HepG2 (cell line): ENCODE measurements around the gene NDUFV1. TPM values are rescaled to one million over a fixed set of nuclear protein-coding genes. Genes with fewer than 3 reads are reported as not detected.

Experiments used
- ADNP ChIP-seq: sonication (generic); formaldehyde crosslinking; IDR thresholded peaks from 2 replicates; pipeline ENCODE4 v1.4.0; 2020; ENCODE audit warnings: missing genetic modification reagents
- ETV5 ChIP-seq: IDR thresholded peaks from 2 replicates; pipeline ENCODE4 v1.6.1; 2018; ENCODE audit warnings: missing biosample characterization, missing genetic modification reagents, inconsistent platforms, borderline replicate concordance
- FOSL1 ChIP-seq: sonication (generic); formaldehyde crosslinking; IDR thresholded peaks from 2 replicates; pipeline ENCODE4 v1.9.0; 2021; ENCODE audit warnings: missing genetic modification reagents, borderline replicate concordance
- HOXD1 ChIP-seq: sonication (generic); formaldehyde crosslinking; IDR thresholded peaks from 2 replicates; pipeline ENCODE4 v1.5.0; 2020; ENCODE audit warnings: missing genetic modification reagents
- IKZF4 ChIP-seq: sonication (generic); formaldehyde crosslinking; IDR thresholded peaks from 2 replicates; pipeline ENCODE4 v1.5.1; 2020; ENCODE audit warnings: borderline replicate concordance, mild to moderate bottlenecking, low read depth, missing genetic modification reagents; ENCODE audit errors: not compliant biosample characterization
- KDM1A ChIP-seq: IDR thresholded peaks from 2 replicates; pipeline ENCODE4 v1.6.1; 2016; ENCODE audit warnings: missing compliant biosample characterization
- MYNN ChIP-seq: sonication (generic); formaldehyde crosslinking; IDR thresholded peaks from 2 replicates; pipeline ENCODE4 v1.4.0; 2020; ENCODE audit warnings: mild to moderate bottlenecking, low read depth, missing genetic modification reagents
- PRMT3 ChIP-seq: sonication (generic); formaldehyde crosslinking; IDR thresholded peaks from 2 replicates; pipeline ENCODE4 v1.8.1; 2022; ENCODE audit warnings: low read depth, mild to moderate bottlenecking, moderate library complexity, missing genetic modification reagents, borderline replicate concordance
- SALL2 ChIP-seq: sonication (generic); formaldehyde crosslinking; IDR thresholded peaks from 2 replicates; pipeline ENCODE4 v1.8.1; 2023; ENCODE audit warnings: mild to moderate bottlenecking, missing genetic modification reagents, inconsistent platforms
- SP4 ChIP-seq: sonication (generic); formaldehyde crosslinking; IDR thresholded peaks from 2 replicates; pipeline ENCODE4 v1.8.1; 2023; ENCODE audit warnings: mild to moderate bottlenecking, missing genetic modification reagents
- TAF15 ChIP-seq: fragments of 200-400 bp; formaldehyde crosslinking; IDR thresholded peaks from one replicate; pipeline ENCODE4 v1.6.1; 2018; ENCODE audit warnings: mild to moderate bottlenecking, low read depth, low read length; ENCODE audit not compliant: poor library complexity, severe bottlenecking
- TMF1 ChIP-seq: sonication (generic); formaldehyde crosslinking; IDR thresholded peaks from 2 replicates; pipeline ENCODE4 v1.8.1; 2022; ENCODE audit warnings: low read depth, missing genetic modification reagents
- ZFYVE20 ChIP-seq: sonication (generic); formaldehyde crosslinking; IDR thresholded peaks from 2 replicates; pipeline ENCODE4 v1.8.0; 2023; ENCODE audit warnings: low read depth, mild to moderate bottlenecking, moderate library complexity, missing genetic modification reagents, borderline replicate concordance
- ZNF709 ChIP-seq: sonication (generic); formaldehyde crosslinking; IDR thresholded peaks from 2 replicates; pipeline ENCODE4 v1.5.0; 2020; ENCODE audit warnings: mild to moderate bottlenecking, missing genetic modification reagents
- ZNF782 ChIP-seq: sonication (generic); formaldehyde crosslinking; IDR thresholded peaks from 2 replicates; pipeline ENCODE4 v1.4.0; 2020; ENCODE audit warnings: missing genetic modification reagents, mild to moderate bottlenecking, borderline replicate concordance
- ZNF816 ChIP-seq: sonication (generic); formaldehyde crosslinking; IDR thresholded peaks from 2 replicates; pipeline ENCODE4 v1.8.0; 2022; ENCODE audit warnings: missing genetic modification reagents, mild to moderate bottlenecking, borderline replicate concordance
- polyA plus RNA-seq, 8 experiments: library from polyadenylated mRNA; depleted of rRNA in 3 of 8; stranded (reverse) in 7 of 8; unstranded in 1 of 8; fragments of >200 nt; fragmentation: Illumina TruSeq in 4 of 8; extraction: Trizol in 4 of 8; gene quantifications; 2 replicates each; pipeline versions ENCODE4 v1.2.1 to v1.2.3, GENCODE V29; 2011 to 2016; ENCODE audit warnings: low read depth in 4 of 8, missing spikeins in 1 of 8, mixed read lengths in 1 of 8; ENCODE audit not compliant: insufficient read depth in 1 of 8
- total RNA-seq, 5 experiments: library from RNA; depleted of rRNA; stranded (reverse); fragments of >200 nt; fragmentation: Illumina TruSeq; extraction: Trizol; gene quantifications; 2 replicates each; pipeline ENCODE4 v1.2.3, GENCODE V29; 2016; ENCODE audit warnings: low read depth in 1 of 5
- TF ChIP-seq, protein P1 (sequence below): sonication (generic); formaldehyde crosslinking; IDR thresholded peaks from 2 replicates; pipeline ENCODE4 v1.5.1; 2020; ENCODE audit warnings: mild to moderate bottlenecking, moderate library complexity, missing genetic modification reagents
- TF ChIP-seq, protein P2 (sequence below): sonication (generic); formaldehyde crosslinking; IDR thresholded peaks from 2 replicates; pipeline ENCODE4 v1.4.0; 2020; ENCODE audit warnings: mild to moderate bottlenecking, missing genetic modification reagents, borderline replicate concordance
- TF ChIP-seq, protein P3 (sequence below): sonication (generic); formaldehyde crosslinking; IDR thresholded peaks from 2 replicates; pipeline ENCODE4 v1.8.0; 2022; ENCODE audit warnings: mild to moderate bottlenecking, missing genetic modification reagents; ENCODE audit not compliant: insufficient replicate concordance
- TF ChIP-seq, protein P4 (sequence below): sonication (generic); formaldehyde crosslinking; IDR thresholded peaks from 2 replicates; pipeline ENCODE4 v1.9.0; 2022; ENCODE audit warnings: missing genetic modification reagents, mild to moderate bottlenecking, borderline replicate concordance
- TF ChIP-seq, protein P5 (sequence below): sonication (generic); formaldehyde crosslinking; IDR thresholded peaks from 2 replicates; pipeline ENCODE4 v1.8.1; 2023; ENCODE audit warnings: missing genetic modification reagents, mild to moderate bottlenecking, borderline replicate concordance

The NDUFV1 gene
- total and polyA plus RNA-seq, 2 of the 13 experiments (the other 11 are each of a cell fraction or from before 2014, with no cell fraction given) = 88.9 to 137 TPM

DNA sequence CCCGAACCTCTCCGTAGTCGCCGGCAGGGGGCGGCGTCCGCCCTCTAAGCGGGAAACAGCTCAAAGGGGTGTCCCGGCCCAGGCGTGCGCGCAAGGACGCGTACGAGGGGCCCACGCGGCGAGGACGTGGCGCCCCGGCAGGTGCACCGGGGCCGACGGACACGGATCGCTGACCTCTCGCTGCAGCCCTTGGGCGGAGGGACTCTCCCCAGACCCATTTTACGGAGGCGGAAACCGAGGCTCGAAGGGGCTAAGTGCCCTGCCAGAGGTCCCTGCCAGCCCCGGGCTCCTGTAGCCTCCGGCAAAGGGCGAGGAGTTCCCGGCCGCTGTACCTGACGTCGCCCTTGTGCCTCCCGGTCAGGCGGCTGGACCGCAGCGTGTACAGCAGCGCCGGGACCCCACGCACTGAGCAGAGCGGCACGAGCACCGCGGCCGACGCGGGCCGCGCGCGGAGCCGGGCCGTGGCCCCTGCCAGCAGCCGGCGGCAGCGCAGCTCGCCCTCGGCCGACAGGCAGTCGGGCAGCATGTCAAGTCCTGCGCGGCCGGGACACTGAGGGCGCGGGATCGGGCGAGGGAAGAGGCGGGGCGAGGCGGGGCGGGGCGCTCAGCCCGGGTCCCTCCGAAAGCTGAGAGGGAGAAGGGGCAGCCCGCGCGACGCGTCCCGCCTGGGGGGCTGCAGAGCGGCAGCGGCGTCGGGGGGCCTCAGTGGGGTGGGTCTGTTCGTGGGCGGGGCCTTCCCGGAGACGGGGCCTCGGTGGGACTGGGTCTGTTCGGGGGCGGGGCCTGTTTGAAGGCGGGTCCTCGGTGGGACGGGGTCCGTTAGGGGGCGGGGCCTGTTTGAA lies 22.9 kb downstream of the NDUFV1 start, which contains the start of gene NUDT8 (continued):
- TF ChIP-seq, protein P1, sequence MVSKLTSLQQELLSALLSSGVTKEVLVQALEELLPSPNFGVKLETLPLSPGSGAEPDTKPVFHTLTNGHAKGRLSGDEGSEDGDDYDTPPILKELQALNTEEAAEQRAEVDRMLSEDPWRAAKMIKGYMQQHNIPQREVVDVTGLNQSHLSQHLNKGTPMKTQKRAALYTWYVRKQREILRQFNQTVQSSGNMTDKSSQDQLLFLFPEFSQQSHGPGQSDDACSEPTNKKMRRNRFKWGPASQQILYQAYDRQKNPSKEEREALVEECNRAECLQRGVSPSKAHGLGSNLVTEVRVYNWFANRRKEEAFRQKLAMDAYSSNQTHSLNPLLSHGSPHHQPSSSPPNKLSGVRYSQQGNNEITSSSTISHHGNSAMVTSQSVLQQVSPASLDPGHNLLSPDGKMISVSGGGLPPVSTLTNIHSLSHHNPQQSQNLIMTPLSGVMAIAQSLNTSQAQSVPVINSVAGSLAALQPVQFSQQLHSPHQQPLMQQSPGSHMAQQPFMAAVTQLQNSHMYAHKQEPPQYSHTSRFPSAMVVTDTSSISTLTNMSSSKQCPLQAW (CRISPR knock-in tag) = 0 out of 2 replicates have a peak, but pooled peaks have one; percentile 53
- TF ChIP-seq MYNN (peak; percentile 83; the same call in 1 of the 2 replicates), SALL2 (CRISPR knock-in tag) (peak; percentile 79; the same call in 1 of the 2 replicates), KDM1A (CRISPR knock-in tag) (no peak), ZNF782 (CRISPR knock-in tag) (peak; percentile 56; the same call in 1 of the 2 replicates), ZNF709 (CRISPR knock-in tag) (no peak), PRMT3 (CRISPR knock-in tag) (no peak), ZNF816 (CRISPR knock-in tag) (peak; percentile 71), IKZF4 (peak; percentile 65), SP4 (CRISPR knock-in tag) (no peak; the same call in 1 of the 2 replicates), ETV5 (CRISPR knock-in tag) (peak; percentile 31; the same call in 1 of the 2 replicates), HOXD1 (CRISPR knock-in tag) (0 out of 2 replicates have a peak, but pooled peaks have one; percentile 24), TAF15 (no peak), TMF1 (CRISPR knock-in tag) (no peak), FOSL1 (no peak), ZFYVE20 (CRISPR knock-in tag) (peak; percentile 67; the same call in 1 of the 2 replicates), ADNP (CRISPR knock-in tag) (peak; percentile 91)
- TF ChIP-seq, protein P2, sequence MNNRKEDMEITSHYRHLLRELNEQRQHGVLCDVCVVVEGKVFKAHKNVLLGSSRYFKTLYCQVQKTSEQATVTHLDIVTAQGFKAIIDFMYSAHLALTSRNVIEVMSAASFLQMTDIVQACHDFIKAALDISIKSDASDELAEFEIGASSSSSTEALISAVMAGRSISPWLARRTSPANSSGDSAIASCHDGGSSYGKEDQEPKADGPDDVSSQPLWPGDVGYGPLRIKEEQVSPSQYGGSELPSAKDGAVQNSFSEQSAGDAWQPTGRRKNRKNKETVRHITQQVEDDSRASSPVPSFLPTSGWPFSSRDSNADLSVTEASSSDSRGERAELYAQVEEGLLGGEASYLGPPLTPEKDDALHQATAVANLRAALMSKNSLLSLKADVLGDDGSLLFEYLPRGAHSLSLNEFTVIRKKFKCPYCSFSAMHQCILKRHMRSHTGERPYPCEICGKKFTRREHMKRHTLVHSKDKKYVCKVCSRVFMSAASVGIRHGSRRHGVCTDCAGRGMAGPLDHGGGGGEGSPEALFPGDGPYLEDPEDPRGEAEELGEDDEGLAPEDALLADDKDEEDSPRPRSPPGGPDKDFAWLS (CRISPR knock-in tag) = no peak
- TF ChIP-seq, protein P3, sequence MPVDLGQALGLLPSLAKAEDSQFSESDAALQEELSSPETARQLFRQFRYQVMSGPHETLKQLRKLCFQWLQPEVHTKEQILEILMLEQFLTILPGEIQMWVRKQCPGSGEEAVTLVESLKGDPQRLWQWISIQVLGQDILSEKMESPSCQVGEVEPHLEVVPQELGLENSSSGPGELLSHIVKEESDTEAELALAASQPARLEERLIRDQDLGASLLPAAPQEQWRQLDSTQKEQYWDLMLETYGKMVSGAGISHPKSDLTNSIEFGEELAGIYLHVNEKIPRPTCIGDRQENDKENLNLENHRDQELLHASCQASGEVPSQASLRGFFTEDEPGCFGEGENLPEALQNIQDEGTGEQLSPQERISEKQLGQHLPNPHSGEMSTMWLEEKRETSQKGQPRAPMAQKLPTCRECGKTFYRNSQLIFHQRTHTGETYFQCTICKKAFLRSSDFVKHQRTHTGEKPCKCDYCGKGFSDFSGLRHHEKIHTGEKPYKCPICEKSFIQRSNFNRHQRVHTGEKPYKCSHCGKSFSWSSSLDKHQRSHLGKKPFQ (CRISPR knock-in tag) = peak; percentile 61
- TF ChIP-seq, protein P4, sequence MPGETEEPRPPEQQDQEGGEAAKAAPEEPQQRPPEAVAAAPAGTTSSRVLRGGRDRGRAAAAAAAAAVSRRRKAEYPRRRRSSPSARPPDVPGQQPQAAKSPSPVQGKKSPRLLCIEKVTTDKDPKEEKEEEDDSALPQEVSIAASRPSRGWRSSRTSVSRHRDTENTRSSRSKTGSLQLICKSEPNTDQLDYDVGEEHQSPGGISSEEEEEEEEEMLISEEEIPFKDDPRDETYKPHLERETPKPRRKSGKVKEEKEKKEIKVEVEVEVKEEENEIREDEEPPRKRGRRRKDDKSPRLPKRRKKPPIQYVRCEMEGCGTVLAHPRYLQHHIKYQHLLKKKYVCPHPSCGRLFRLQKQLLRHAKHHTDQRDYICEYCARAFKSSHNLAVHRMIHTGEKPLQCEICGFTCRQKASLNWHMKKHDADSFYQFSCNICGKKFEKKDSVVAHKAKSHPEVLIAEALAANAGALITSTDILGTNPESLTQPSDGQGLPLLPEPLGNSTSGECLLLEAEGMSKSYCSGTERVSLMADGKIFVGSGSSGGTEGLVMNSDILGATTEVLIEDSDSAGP = peak; percentile 79
- TF ChIP-seq, protein P5, sequence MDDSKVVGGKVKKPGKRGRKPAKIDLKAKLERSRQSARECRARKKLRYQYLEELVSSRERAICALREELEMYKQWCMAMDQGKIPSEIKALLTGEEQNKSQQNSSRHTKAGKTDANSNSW = peak; percentile 69; the same call in 1 of the 2 replicates
